Progenitor cell of endocrine pancreas (in vitro differentiated cells): ENCODE measurements around the gene LHX6. TPM values are rescaled to one million over a fixed set of nuclear protein-coding genes. Genes with fewer than 3 reads are reported as not detected.

Experiments
- DNase-seq: peaks from one replicate; pipeline ENCODE4 v3.0.0; 2021; ENCODE audit warnings: low spot score; ENCODE audit not compliant: unreplicated experiment
- H3K27ac Mint-ChIP-seq: 2 replicates; pipeline ENCODE4 v1.8.0; 2021; ENCODE audit warnings: mild to moderate bottlenecking, moderate library complexity, mixed read lengths
- H3K27me3 Mint-ChIP-seq: 2 replicates; pipeline ENCODE4 v1.8.0; 2021; ENCODE audit warnings: mixed read lengths
- H3K36me3 Mint-ChIP-seq: 2 replicates; pipeline ENCODE4 v1.8.0; 2022; ENCODE audit warnings: mixed read lengths; ENCODE audit not compliant: insufficient read depth
- H3K4me1 Mint-ChIP-seq: 2 replicates; pipeline ENCODE4 v1.8.0; 2021; ENCODE audit warnings: low read depth, mixed read lengths
- H3K4me3 Mint-ChIP-seq: 2 replicates; pipeline ENCODE4 v1.8.0; 2021; ENCODE audit warnings: low read depth, mild to moderate bottlenecking, moderate library complexity, mixed read lengths
- H3K9me3 Mint-ChIP-seq: 2 replicates; pipeline ENCODE4 v1.8.0; 2021; ENCODE audit warnings: low read depth, mixed read lengths
- CTCF ChIP-seq: fragments of 200-600 bp; sonication (generic); IDR thresholded peaks from one replicate; pipeline ENCODE4 v1.5.0; 2021; ENCODE audit warnings: antibody characterized with exemption, mild to moderate bottlenecking; ENCODE audit not compliant: unreplicated experiment
- total RNA-seq: library from RNA; stranded (reverse); gene quantifications from 2 replicates; pipeline ENCODE4 v1.2.1, GENCODE V29; 2021

LHX6 gene
- total RNA-seq, 1 donor from 2014 or later, result 1.6 TPM

- Mint-ChIP-seq H3K4me3 (no peak overlapping the region), H3K9me3 (no peaks in the 10 kb centered on the region), H3K27me3 (peaks cover 58% of the 10 kb centered on the region), H3K27ac (no peak overlapping the region), H3K36me3 (no peaks in the 10 kb centered on the region), H3K4me1 (no peaks in the 10 kb centered on the region)
- DNase-seq, result no peak
- TF ChIP-seq CTCF, result no peak
Observed at GRCh38 chr9:122204491-122204890, 24.3 kb downstream of the LHX6 start.

- DNase-seq, result no peak
- Mint-ChIP-seq H3K4me3 (no peak overlapping the region), H3K9me3 (no peaks in the 10 kb centered on the region), H3K27ac (no peak overlapping the region), H3K36me3 (no peaks in the 10 kb centered on the region), H3K27me3 (peaks cover 58% of the 10 kb centered on the region), H3K4me1 (no peaks in the 10 kb centered on the region)
- TF ChIP-seq CTCF, result no peak
Observed at GRCh38 chr9:122204055-122204454, 24.7 kb downstream of the LHX6 start.

- TF ChIP-seq CTCF, result no peak
- no peak overlapping the region for H3K27ac Mint-ChIP-seq
- peaks cover 51% of the 10 kb centered on the region for H3K27me3 Mint-ChIP-seq
- no peak overlapping the region for H3K4me3 Mint-ChIP-seq
- H3K36me3 Mint-ChIP-seq, result no peaks in the 10 kb centered on the region
- peaks cover 4% of the 10 kb centered on the region for H3K4me1 Mint-ChIP-seq
- no peak for DNase-seq
- H3K9me3 Mint-ChIP-seq, result no peaks in the 10 kb centered on the region
Observed at GRCh38 chr9:122202111-122202510, 26.6 kb downstream of the LHX6 start.

- H3K9me3 Mint-ChIP-seq, result no peaks in the 10 kb centered on the region
- no peaks in the 10 kb centered on the region for H3K36me3 Mint-ChIP-seq
- H3K4me3 Mint-ChIP-seq, result no peak overlapping the region
- no peak overlapping the region for H3K27ac Mint-ChIP-seq
- TF ChIP-seq CTCF, result no peak
- H3K27me3 Mint-ChIP-seq, result peaks cover 51% of the 10 kb centered on the region
- no peak for DNase-seq
- peaks cover 4% of the 10 kb centered on the region for H3K4me1 Mint-ChIP-seq
Observed at GRCh38 chr9:122201641-122202040, 27.1 kb downstream of the LHX6 start.

- Mint-ChIP-seq H3K27me3 (peaks cover 48% of the 10 kb centered on the region), H3K4me3 (no peak overlapping the region), H3K4me1 (peaks cover 4% of the 10 kb centered on the region), H3K27ac (no peak overlapping the region), H3K9me3 (no peaks in the 10 kb centered on the region), H3K36me3 (no peaks in the 10 kb centered on the region)
- TF ChIP-seq CTCF, result no peak
- DNase-seq, result no peak
Observed at GRCh38 chr9:122200960-122201595, 27.7 kb downstream of the LHX6 start.
